Left cardiac atrium (tissue), 4 donors: Measurements from ENCODE around the gene GJD3. TPM values are rescaled to one million over a fixed set of nuclear protein-coding genes. Genes with fewer than 3 reads are reported as not detected.

Experiments used
- ATAC-seq, 2 donors: fragments of 200-7000 bp; cut with Tn5 transposase; one replicate each; pipeline ENCODE4 v1.9.1; 2020; ENCODE audit warnings: mild to moderate bottlenecking in 2 of 2, moderate library complexity in 2 of 2
- DNase-seq: peaks from one replicate; pipeline ENCODE4 v3.0.0-alpha.2; 2020
- intact Hi-C, 2 donors: fragments of 100-400 bp; cut with DNase I; formaldehyde crosslinking; loops; one replicate each; pipeline versions ENCODE4 v1.14.1 to v1.15.1; 2022 to 2023
- total RNA-seq, 2 donors: library from RNA; stranded (reverse); fragmentation: NEBNext Ultra II Directional; extraction: Animal tissue kit (Norgen Biotek cat#: 25700); gene quantifications; one replicate each; pipeline ENCODE4 v1.2.1, GENCODE V29; 2021
- donor health status: DM: no; HTN: yes; CAD: no.
- donor health status: DM: no; HTN: yes; CAD: no; lungs with severe emphysema.
- donor health status: DM: yes; HTN: yes; CAD: no.
- donor health status: Dilated cardiomyopathy.

The GJD3 gene
- total RNA-seq, 2 donors from 2014 or later, result 1.2 to 1.3 TPM

GRCh38 chr17:40330850-40331470, 33.6 kb downstream of the GJD3 start:
- DNase-seq (no peak), ATAC-seq (no peak)
- intact Hi-C loops, result no loop called here

- DNase-seq (peak; percentile 77), ATAC-seq (peak; percentile 4 to 35)
- intact Hi-C loops, result no loop called here
These were observed 34.4 kb downstream of the GJD3 start for GRCh38 chr17:40329839-40330794.

GRCh38 chr17:40328386-40328766, 36.2 kb downstream of the GJD3 start:
- ATAC-seq, result no peak
- intact Hi-C loops, result no loop called here
- DNase-seq, result no peak

- peak in 1 of 2 donors; percentile 4 for ATAC-seq
- DNase-seq, result peak; percentile 81
- intact Hi-C loops, result no loop called here
These were observed 36.7 kb downstream of the GJD3 start for GRCh38 chr17:40327735-40328385.

GRCh38 chr17:40327244-40327729, 37.2 kb downstream of the GJD3 start:
- no peak for ATAC-seq
- DNase-seq, result no peak
- intact Hi-C loops, result no loop called here

GRCh38 chr17:40326832-40327199, 37.7 kb downstream of the GJD3 start:
- ATAC-seq (no peak), DNase-seq (no peak)
- intact Hi-C loops, result no loop called here

GRCh38 chr17:40326014-40326831, 38.3 kb downstream of the GJD3 start:
- intact Hi-C loops, result no loop called here
- ATAC-seq (no peak), DNase-seq (no peak)

GRCh38 chr17:40325156-40326013, 39.2 kb downstream of the GJD3 start:
- intact Hi-C loops, result no loop called here
- no peak for ATAC-seq
- peak; percentile 23 for DNase-seq

GRCh38 chr17:40323391-40324381, 40.9 kb downstream of the GJD3 start:
- intact Hi-C loops, result no loop called here
- peak; percentile 5 to 33 for ATAC-seq
- peak; percentile 94 for DNase-seq

- ATAC-seq (peak; percentile 7 to 8), DNase-seq (peak; percentile 86)
- intact Hi-C loops, result no loop called here
These were observed 41.9 kb downstream of the GJD3 start for GRCh38 chr17:40322358-40323315.

- ATAC-seq, result peak in 1 of 2 donors; percentile 13
- peak; percentile 78 for DNase-seq
- intact Hi-C loops, result no loop called here
These were observed 42.6 kb downstream of the GJD3 start for GRCh38 chr17:40321961-40322357.

GRCh38 chr17:40321524-40321929, 43.0 kb downstream of the GJD3 start:
- intact Hi-C loops, result no loop called here
- DNase-seq, result no peak

GRCh38 chr17:40320756-40321523, 43.6 kb downstream of the GJD3 start:
- intact Hi-C loops, result no loop called here
- ATAC-seq (peak; percentile 7 to 23), DNase-seq (peak; percentile 85)

More at GRCh38 chr17:40321524-40321929, 43.0 kb downstream of the GJD3 start:
- ATAC-seq, result no peak

GRCh38 chr17:40319651-40320540, 44.6 kb downstream of the GJD3 start:
- intact Hi-C loops, result no loop called here
- ATAC-seq (no peak), DNase-seq (no peak)
